Activated T-cell treated with anti-CD3 and anti-CD28 coated beads, Interleukin-2, amount 50 U/mL, for 4 hours (primary cell): ENCODE measurements around the gene DAPK2. TPM values are rescaled to one million over a fixed set of nuclear protein-coding genes. Genes with fewer than 3 reads are reported as not detected.

Source experiments
- ATAC-seq, 2 donors: fragments of 200-7000 bp; cut with Tn5 transposase; one replicate each; pipeline ENCODE4 v1.10.0; 2021
- DNase-seq: peaks from one replicate; pipeline ENCODE4 v3.0.0-alpha.2; 2020
- H3K27me3 Mint-ChIP-seq: one replicate; pipeline ENCODE4 v1.8.0; 2021; ENCODE audit warnings: low read depth, mixed read lengths
- H3K36me3 Mint-ChIP-seq: one replicate; pipeline ENCODE4 v1.8.0; 2022; ENCODE audit warnings: mixed read lengths; ENCODE audit not compliant: insufficient read depth
- H3K4me1 Mint-ChIP-seq: one replicate; pipeline ENCODE4 v1.8.0; 2021; ENCODE audit warnings: low read depth, mixed read lengths
- H3K4me3 Mint-ChIP-seq: one replicate; pipeline ENCODE4 v1.8.0; 2021; ENCODE audit warnings: mild to moderate bottlenecking, moderate library complexity, mixed read lengths
- H3K9me3 Mint-ChIP-seq: one replicate; pipeline ENCODE4 v1.8.0; 2021; ENCODE audit warnings: mixed read lengths
- total RNA-seq, 3 donors: library from RNA; stranded (reverse); gene quantifications; one replicate each; pipeline ENCODE4 v1.2.1, GENCODE V29; 2021

DAPK2 gene
- total RNA-seq, 3 donors from 2014 or later: 0.40 to 1.1 (median 0.71) TPM

DNA sequence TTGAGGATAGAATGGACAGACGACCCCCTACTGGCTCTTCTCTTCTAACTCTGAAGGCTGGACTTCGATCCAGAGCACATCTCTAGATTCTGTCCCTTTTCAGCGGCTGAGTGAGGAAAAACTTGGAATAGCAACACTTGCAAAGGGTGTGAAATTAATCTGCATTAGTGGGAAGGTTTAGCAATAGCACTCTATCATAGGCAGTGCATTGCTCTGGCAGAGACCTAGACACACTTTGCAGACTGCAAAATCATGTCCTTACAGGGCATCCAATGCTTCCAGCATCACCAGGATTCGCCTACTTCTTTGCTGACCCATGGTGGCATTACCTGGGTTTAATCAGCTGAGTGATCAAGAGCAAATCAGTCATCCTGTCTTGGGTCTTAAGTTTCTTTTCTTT, 43.1 kb downstream of the DAPK2 start:
- DNase-seq: no peak
- H3K4me1 Mint-ChIP-seq: peaks cover 42% of the 10 kb centered on the region
- no peaks in the 10 kb centered on the region for H3K36me3 Mint-ChIP-seq
- no peak for ATAC-seq
- no peaks in the 10 kb centered on the region for H3K27me3 Mint-ChIP-seq
- no peaks in the 10 kb centered on the region for H3K9me3 Mint-ChIP-seq
- no peak overlapping the region for H3K4me3 Mint-ChIP-seq

DNA sequence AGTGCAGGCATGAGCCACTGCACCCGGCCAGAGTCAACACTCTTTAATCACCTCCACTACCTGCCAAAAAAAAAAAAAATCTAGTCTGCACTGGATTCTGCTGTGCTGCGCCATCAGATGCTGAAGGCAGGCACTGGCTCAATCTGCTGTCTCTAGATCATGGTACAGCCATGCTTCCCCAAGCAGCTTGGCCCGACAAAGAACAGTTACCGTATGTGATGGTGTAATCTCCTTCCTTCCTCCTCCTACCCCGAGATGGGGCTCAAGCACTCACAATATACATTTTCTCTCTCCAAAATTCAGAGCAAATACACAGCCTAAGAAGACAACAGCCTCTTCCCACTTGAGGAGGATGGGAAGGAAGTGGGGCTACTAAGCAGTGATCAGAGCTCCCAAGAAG, 45.1 kb downstream of the DAPK2 start:
- Mint-ChIP-seq H3K9me3 (no peaks in the 10 kb centered on the region), H3K27me3 (no peaks in the 10 kb centered on the region), H3K4me3 (no peak overlapping the region), H3K36me3 (no peaks in the 10 kb centered on the region), H3K4me1 (peaks cover 30% of the 10 kb centered on the region)
- DNase-seq (no peak), ATAC-seq (no peak)

DNA sequence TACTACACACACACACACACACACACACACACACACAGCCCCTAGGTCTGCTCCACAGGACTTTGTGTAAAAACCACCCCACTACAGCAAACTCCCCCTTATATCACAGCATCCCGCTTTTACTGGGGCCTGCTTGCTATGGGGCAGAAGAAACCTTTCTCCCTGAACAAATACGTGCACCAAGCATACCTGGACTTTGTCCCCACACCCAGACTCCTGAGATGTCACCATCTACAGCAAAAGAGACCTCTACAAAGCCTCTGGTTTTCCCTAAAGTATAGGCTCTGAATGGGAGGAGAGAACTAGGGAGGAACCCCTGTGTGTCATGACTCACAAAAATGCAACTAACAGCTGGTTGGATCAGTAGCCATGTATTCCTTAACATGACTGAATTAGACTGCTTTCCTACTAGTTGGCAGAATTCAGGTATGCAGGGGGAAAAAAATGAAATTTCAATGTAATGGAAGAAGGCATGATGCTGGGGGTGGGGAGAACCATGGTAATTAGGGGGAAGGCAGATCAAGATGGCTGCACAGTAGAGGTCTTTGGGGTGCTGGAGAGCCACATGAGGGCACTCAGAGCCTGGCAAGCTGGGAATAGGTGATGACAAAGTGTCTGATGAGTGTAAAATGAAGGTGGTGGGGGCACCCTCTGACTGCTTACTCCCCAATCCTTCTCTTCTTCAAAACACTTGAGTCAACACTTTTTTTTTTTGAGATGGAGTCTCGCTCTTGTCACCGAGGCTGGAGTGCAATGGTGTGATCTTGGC, 45.9 kb downstream of the DAPK2 start:
- H3K27me3 Mint-ChIP-seq: no peaks in the 10 kb centered on the region
- H3K9me3 Mint-ChIP-seq: no peaks in the 10 kb centered on the region
- H3K36me3 Mint-ChIP-seq: no peaks in the 10 kb centered on the region
- ATAC-seq (no peak), DNase-seq (no peak)
- peaks cover 33% of the 10 kb centered on the region for H3K4me1 Mint-ChIP-seq
- H3K4me3 Mint-ChIP-seq: no peak overlapping the region

DNA sequence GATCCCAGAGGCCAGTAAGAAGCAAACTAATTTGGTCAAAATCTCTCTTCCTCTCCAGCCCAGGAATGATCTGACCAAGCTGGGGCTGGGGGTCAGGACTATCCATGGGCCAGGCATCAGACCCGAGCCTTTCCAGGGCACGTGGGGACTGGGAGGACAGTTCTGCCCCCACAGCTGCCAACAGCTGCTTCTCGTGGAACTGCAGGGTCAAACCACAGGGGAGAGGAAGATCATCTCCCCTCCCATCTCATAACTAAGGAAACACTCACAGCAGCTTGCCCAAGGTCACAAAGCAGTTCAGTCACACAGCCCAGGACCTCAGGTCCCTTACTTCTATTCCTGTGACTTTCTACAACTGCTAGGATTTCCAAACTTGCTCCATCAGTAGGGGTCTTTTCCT, 47.1 kb downstream of the DAPK2 start:
- Mint-ChIP-seq H3K36me3 (no peaks in the 10 kb centered on the region), H3K4me1 (peaks cover 23% of the 10 kb centered on the region), H3K27me3 (no peaks in the 10 kb centered on the region), H3K9me3 (no peaks in the 10 kb centered on the region), H3K4me3 (no peak overlapping the region)
- no peak for ATAC-seq
- no peak for DNase-seq

DNA sequence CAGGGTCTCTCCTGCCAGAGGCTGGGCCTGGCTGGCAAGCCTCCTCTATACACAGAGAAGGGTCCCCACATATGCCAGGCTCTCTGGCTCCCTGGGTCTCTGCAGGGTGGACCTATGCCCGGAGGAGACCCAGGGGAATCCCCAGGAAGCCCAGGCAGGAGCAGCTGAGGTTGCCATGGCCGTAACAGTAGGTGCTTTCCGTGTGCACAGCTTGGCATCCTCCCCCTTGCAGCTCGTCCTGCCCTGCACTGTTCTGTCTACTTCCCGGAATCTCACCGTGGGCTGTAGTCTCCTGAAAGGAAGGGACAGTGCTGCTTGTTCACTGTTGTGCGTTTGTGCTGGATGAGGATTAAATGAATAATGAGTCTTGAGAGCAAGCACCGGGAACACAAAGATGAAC, 47.8 kb downstream of the DAPK2 start:
- no peak overlapping the region for H3K4me3 Mint-ChIP-seq
- no peaks in the 10 kb centered on the region for H3K27me3 Mint-ChIP-seq
- H3K9me3 Mint-ChIP-seq: no peaks in the 10 kb centered on the region
- ATAC-seq: no peak
- H3K36me3 Mint-ChIP-seq: no peaks in the 10 kb centered on the region
- peaks cover 21% of the 10 kb centered on the region for H3K4me1 Mint-ChIP-seq
- no peak for DNase-seq

DNA sequence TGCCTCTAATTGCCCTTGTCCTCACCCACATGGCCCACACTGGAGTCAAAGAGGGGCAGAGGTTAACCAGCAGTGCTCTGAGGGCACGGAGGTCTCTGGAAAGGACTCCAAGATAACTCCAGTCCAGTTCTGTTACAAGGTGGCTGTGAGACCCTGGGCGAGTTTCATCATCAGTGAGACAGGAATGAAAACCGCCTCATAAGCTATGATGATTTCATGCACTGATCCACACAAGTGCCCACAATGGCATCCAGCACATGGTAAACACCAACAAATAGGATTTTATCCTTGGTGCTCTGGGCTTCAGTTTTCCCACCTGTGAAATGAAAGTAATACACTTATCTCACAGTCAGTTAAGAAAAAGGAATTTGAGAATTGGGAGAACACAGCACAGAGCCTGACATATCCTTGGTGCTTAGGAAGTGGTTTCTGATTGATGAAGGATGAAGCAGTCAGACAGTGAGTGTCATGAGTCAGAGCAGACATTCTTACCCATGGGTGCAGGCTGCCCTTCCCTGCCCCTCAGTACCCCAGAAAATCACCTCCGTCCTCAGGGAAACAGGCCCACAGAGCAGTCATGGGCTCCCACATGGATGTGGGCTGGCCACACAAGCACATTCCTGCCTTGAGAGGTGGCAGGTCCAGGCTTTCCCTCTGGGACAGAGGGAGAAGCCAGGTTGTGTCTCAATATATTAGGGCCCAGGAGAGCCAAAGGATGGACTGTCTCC, 48.4 kb downstream of the DAPK2 start:
- Mint-ChIP-seq H3K9me3 (no peaks in the 10 kb centered on the region), H3K27me3 (no peaks in the 10 kb centered on the region), H3K4me1 (peaks cover 21% of the 10 kb centered on the region), H3K36me3 (no peaks in the 10 kb centered on the region), H3K4me3 (no peak overlapping the region)
- DNase-seq: no peak
- ATAC-seq: no peak

DNA sequence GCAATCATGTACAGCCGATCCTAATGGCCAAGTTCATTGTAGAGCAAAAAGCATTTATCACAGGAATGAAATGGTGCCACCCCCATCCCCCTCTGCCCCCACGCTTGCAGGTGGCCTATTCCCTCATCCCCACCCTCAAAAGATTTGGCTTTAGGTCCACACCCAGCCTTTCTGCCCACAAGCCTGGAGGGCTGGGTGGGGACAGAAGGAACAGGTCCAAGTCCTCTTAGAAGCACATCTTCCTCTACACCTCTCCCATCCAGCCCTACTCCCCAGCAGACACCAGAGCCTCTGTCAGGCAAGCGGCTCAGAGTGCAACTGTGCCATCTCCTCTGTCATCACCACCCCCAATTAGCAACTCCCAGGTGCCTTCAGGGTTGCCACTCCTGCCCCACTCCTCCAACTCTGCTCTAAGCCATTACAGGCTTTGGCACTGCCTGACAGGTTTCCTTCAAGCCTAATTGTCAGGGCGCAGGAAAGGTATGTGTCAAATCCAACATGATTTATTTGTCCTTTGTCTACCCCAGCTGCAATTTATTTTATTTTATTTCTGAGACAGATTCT, 49.4 kb downstream of the DAPK2 start:
- Mint-ChIP-seq H3K4me1 (peaks cover 27% of the 10 kb centered on the region), H3K27me3 (no peaks in the 10 kb centered on the region), H3K4me3 (no peak overlapping the region), H3K36me3 (no peaks in the 10 kb centered on the region), H3K9me3 (no peaks in the 10 kb centered on the region)
- DNase-seq (no peak), ATAC-seq (no peak)

DNA sequence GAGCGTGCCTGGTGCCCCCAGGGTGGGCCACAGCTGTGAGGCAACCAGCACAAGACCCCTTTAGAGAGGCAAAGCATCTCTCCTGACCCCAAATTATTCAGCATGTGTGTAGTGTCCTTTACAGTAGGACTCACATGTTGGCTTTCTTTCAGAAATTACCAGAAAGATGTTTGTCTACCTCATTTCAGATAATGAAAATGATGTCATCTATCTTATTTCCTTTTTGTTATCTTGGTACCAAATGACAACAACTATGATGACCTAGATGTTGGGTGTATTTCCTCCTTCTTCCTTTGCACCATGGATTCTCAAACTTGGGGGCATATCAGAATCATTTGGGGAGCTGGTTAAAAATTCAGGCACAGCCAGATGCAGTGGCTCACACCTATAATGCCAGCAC, 50.5 kb downstream of the DAPK2 start:
- Mint-ChIP-seq H3K27me3 (no peaks in the 10 kb centered on the region), H3K4me3 (no peak overlapping the region), H3K36me3 (no peaks in the 10 kb centered on the region), H3K4me1 (peaks cover 34% of the 10 kb centered on the region), H3K9me3 (no peaks in the 10 kb centered on the region)
- no peak for ATAC-seq
- no peak for DNase-seq

DNA sequence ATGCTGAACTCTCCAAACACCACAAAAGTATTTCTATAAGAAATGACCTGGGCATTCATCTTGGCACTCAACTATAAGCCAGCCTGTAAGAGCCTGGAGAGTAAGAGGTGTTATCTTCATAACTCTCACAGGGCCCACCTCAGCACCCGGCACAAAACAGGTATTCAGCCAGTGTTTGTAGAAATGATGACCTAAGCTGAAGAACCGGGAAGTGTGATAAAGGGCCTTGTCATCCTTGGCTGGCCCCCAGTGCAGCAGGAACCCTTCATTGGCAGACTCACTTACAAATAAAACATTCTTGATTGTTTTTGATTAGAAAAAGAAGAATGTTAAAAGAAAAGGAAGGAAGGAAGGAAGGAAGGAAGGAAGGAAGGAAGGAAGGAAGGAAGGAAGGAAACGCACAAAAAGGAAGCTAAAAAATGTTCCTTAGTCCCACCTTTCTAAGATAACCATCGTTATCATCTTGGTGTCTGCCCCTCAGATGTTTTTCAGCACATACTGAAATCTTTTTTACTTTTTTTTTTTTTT, 52.1 kb downstream of the DAPK2 start:
- no peak overlapping the region for H3K4me3 Mint-ChIP-seq
- H3K9me3 Mint-ChIP-seq: no peaks in the 10 kb centered on the region
- DNase-seq (no peak), ATAC-seq (no peak)
- H3K36me3 Mint-ChIP-seq: no peaks in the 10 kb centered on the region
- H3K4me1 Mint-ChIP-seq: peaks cover 33% of the 10 kb centered on the region
- H3K27me3 Mint-ChIP-seq: no peaks in the 10 kb centered on the region

DNA sequence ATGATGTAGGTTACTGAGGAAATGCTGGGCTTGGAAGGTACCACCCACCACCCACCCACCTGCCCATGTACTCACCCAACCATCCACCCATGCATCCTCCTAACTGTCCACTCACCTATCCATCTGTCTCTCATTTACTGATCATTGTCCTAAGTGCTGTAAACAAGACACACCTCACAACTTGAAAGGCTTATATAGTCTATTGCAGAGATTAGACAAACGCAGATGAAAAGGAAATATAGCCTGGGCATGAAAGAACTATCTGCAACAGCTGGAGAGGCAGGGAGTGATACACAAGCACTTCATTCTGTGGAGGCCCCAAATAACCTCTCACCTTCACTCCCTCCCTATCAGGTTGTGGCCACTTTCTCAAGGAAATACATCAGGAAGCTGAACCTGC, 54.0 kb downstream of the DAPK2 start:
- Mint-ChIP-seq H3K9me3 (no peaks in the 10 kb centered on the region), H3K4me3 (no peak overlapping the region), H3K36me3 (no peaks in the 10 kb centered on the region), H3K27me3 (no peaks in the 10 kb centered on the region), H3K4me1 (peaks cover 25% of the 10 kb centered on the region)
- ATAC-seq (no peak), DNase-seq (no peak)

DNA sequence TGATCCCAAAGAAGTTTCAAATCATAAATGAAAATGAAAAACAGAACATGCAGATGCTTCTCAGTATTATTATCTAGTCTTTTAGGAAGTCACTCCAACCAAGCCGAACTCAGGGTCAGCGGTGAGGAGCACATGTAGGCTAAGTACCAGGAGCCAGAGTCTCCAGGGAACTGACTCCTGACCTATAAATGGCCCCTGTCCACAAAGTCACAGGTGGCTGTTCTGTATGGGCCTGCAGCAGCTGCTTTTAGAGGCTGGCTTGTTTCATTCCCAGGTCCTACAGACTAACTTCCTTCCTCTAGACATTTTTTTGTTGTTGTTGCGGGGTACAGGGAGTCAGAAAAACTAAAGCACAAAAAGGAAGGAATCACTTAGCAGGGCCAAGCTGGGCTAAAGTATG, 54.6 kb downstream of the DAPK2 start:
- Mint-ChIP-seq H3K9me3 (no peaks in the 10 kb centered on the region), H3K36me3 (no peaks in the 10 kb centered on the region), H3K27me3 (no peaks in the 10 kb centered on the region), H3K4me3 (no peak overlapping the region), H3K4me1 (peaks cover 30% of the 10 kb centered on the region)
- ATAC-seq: no peak
- DNase-seq: no peak

DNA sequence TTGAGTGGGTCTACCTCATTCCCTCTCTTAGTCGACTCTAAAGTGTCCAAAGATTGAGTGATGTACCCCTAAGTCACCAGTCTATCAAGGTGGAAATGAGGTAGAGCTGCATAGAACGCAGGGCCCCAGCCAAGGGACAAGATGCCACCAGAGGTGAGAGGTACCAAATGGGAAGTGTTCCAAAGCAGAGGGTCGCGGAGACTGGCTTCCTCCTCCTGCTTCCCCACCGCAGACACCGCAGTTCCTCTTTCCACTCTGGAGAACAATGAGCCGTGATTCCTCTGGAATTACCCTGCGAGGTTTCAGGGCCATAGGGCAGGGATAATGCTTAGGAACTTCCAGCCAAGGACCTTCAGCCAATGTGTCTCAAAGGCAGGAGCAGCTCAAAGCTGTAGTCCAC, 55.8 kb downstream of the DAPK2 start:
- H3K4me3 Mint-ChIP-seq: no peak overlapping the region
- H3K36me3 Mint-ChIP-seq: no peaks in the 10 kb centered on the region
- no peaks in the 10 kb centered on the region for H3K9me3 Mint-ChIP-seq
- no peaks in the 10 kb centered on the region for H3K27me3 Mint-ChIP-seq
- ATAC-seq: no peak
- no peak for DNase-seq
- H3K4me1 Mint-ChIP-seq: peaks cover 28% of the 10 kb centered on the region

DNA sequence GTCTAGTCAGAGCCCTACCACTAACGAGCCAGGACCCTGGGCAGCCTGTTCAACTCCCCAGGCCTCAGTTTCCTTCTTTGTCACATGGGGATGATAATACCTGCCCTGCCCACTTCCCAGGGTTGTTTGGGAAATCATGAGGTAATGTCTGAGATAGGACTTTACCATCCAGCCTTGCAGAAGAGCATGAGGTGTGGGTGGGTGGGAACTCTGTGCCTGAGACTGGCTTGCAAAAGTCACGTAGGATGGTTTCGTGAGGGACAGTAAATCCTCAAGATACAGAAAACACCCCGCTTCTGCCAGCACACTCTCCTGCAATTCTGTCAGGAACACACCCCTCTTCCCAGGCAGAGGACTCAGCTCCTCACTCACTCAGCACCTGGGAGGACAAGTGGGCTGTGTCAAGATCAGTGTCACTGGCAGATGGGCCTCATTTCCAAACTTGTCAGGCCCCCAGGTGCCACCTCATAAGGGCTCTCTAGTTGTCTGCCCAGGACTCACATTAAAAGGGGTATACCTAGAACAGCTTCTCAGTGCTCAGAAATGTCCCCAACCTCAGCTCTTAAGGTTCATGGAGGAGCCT, 58.4 kb downstream of the DAPK2 start:
- DNase-seq (no peak), ATAC-seq (no peak)
- Mint-ChIP-seq H3K27me3 (no peaks in the 10 kb centered on the region), H3K4me1 (peaks cover 24% of the 10 kb centered on the region), H3K9me3 (no peaks in the 10 kb centered on the region), H3K4me3 (no peak overlapping the region), H3K36me3 (no peaks in the 10 kb centered on the region)

DNA sequence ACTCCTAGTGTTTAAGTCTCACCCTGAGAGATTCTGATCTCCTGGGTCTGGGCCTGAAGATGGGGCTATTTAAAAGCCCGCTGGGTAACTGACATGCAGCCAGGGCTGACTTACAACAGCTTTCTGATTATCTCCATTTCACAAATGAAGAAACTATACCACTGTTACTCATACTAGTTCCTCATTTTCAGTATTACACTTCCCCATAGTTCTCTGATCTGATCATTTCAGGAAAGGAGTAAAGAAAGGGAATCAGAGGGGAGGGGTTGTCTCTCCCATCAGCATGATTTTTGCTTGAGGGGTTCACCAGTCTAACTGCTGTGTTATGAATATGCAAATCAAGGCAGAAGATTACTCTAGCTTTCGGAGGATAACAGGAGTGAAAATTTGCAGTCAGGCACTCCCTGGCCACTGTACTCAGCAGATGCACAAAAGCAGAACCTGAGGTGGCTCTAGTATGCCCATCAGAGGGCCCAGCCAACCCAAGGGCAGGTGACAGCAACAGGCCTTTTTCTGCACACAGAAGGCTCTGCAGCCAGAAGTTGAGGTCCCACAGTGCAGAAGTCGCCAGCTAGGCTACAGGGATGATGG, 59.4 kb downstream of the DAPK2 start:
- H3K4me3 Mint-ChIP-seq: no peak overlapping the region
- peak; percentile 41 to 62 for ATAC-seq
- peaks cover 17% of the 10 kb centered on the region for H3K4me1 Mint-ChIP-seq
- H3K27me3 Mint-ChIP-seq: no peaks in the 10 kb centered on the region
- H3K9me3 Mint-ChIP-seq: no peaks in the 10 kb centered on the region
- DNase-seq: no peak
- H3K36me3 Mint-ChIP-seq: no peaks in the 10 kb centered on the region
